HepG2 (cell line): ENCODE data around the gene KCNQ1OT1. TPM values are rescaled to one million over a fixed set of nuclear protein-coding genes. Genes with fewer than 3 reads are reported as not detected.
A peak's percentile ranks its signal among the peaks of the same experiment; 100 is the strongest.

Experiments used
- ATF2 ChIP-seq: sonication (generic); formaldehyde crosslinking; IDR thresholded peaks from 2 replicates; pipeline ENCODE4 v1.4.0; 2020; ENCODE audit warnings: missing genetic modification reagents
- FOXK1 ChIP-seq: sonication (generic); formaldehyde crosslinking; IDR thresholded peaks from 2 replicates; pipeline ENCODE4 v1.4.0; 2020; ENCODE audit warnings: low read depth, missing genetic modification reagents, borderline replicate concordance
- HHEX ChIP-seq: IDR thresholded peaks from 2 replicates; pipeline ENCODE4 v1.6.1; 2016; ENCODE audit warnings: control low read depth
- KAT8 ChIP-seq: IDR thresholded peaks from 2 replicates; pipeline ENCODE4 v1.6.1; 2016; ENCODE audit warnings: missing genetic modification reagents, missing compliant biosample characterization
- KDM3A ChIP-seq: IDR thresholded peaks from 2 replicates; pipeline ENCODE4 v1.6.1; 2018; ENCODE audit warnings: low read depth, missing compliant biosample characterization
- KLF15 ChIP-seq: sonication (generic); formaldehyde crosslinking; IDR thresholded peaks from 2 replicates; pipeline ENCODE4 v1.8.1; 2023; ENCODE audit warnings: borderline replicate concordance, mild to moderate bottlenecking, inconsistent platforms, missing genetic modification reagents, mixed read lengths
- NKX3-1 ChIP-seq: sonication (generic); formaldehyde crosslinking; IDR thresholded peaks from 2 replicates; pipeline ENCODE4 v1.5.0; 2020; ENCODE audit warnings: missing genetic modification reagents
- PCBP1 ChIP-seq: fragments of 200-400 bp; formaldehyde crosslinking; IDR thresholded peaks from 2 replicates; pipeline ENCODE4 v1.6.1; 2017; ENCODE audit warnings: mild to moderate bottlenecking, low read depth, low read length, borderline replicate concordance
- POGZ ChIP-seq: sonication (generic); formaldehyde crosslinking; IDR thresholded peaks from 2 replicates; pipeline ENCODE4 v1.4.0; 2020; ENCODE audit warnings: mild to moderate bottlenecking, missing genetic modification reagents
- RFX5 ChIP-seq: IDR thresholded peaks from 2 replicates; pipeline ENCODE4 v1.6.1; 2011; ENCODE audit warnings: low read depth, low read length, improper control_type of control experiment
- RFXANK ChIP-seq: IDR thresholded peaks from 2 replicates; pipeline ENCODE4 v1.6.1; 2016
- SUZ12 ChIP-seq: fragments of 150-350 bp; IDR thresholded peaks from 2 replicates; pipeline ENCODE4 v1.6.1; 2014; ENCODE audit warnings: low read depth, low read length
- TEAD3 ChIP-seq: optimal IDR thresholded peaks from 2 replicates; pipeline ENCODE3; 2016; ENCODE audit warnings: borderline replicate concordance
- ZNF24 ChIP-seq: fragments of 450-650 bp; IDR thresholded peaks from 2 replicates; pipeline ENCODE4 v1.6.1; 2017; ENCODE audit warnings: antibody characterized with exemption, mild to moderate bottlenecking
- ZNF326 ChIP-seq: sonication (generic); formaldehyde crosslinking; IDR thresholded peaks from 2 replicates; pipeline ENCODE4 v1.4.0; 2020; ENCODE audit warnings: missing genetic modification reagents, borderline replicate concordance
- ZNF564 ChIP-seq: sonication (generic); formaldehyde crosslinking; IDR thresholded peaks from 2 replicates; pipeline ENCODE4 v1.8.1; 2023; ENCODE audit warnings: mild to moderate bottlenecking, missing genetic modification reagents
- ZNF644 ChIP-seq: IDR thresholded peaks from 2 replicates; pipeline ENCODE4 v1.6.1; 2016; ENCODE audit warnings: low read depth
- ZNF782 ChIP-seq: sonication (generic); formaldehyde crosslinking; IDR thresholded peaks from 2 replicates; pipeline ENCODE4 v1.4.0; 2020; ENCODE audit warnings: missing genetic modification reagents, mild to moderate bottlenecking, borderline replicate concordance
- ZNF790 ChIP-seq: sonication (generic); formaldehyde crosslinking; IDR thresholded peaks from 2 replicates; pipeline ENCODE4 v1.8.0; 2022; ENCODE audit warnings: missing genetic modification reagents, mild to moderate bottlenecking, borderline replicate concordance
- ZNF816 ChIP-seq: sonication (generic); formaldehyde crosslinking; IDR thresholded peaks from 2 replicates; pipeline ENCODE4 v1.8.0; 2022; ENCODE audit warnings: missing genetic modification reagents, mild to moderate bottlenecking, borderline replicate concordance
- ZSCAN22 ChIP-seq: sonication (generic); formaldehyde crosslinking; IDR thresholded peaks from 2 replicates; pipeline ENCODE4 v1.4.0; 2020; ENCODE audit warnings: mild to moderate bottlenecking, missing genetic modification reagents
- polyA plus RNA-seq, 8 experiments: library from polyadenylated mRNA; depleted of rRNA in 3 of 8; stranded (reverse) in 7 of 8; unstranded in 1 of 8; fragments of >200 nt; fragmentation: Illumina TruSeq in 4 of 8; extraction: Trizol in 4 of 8; gene quantifications; 2 replicates each; pipeline versions ENCODE4 v1.2.1 to v1.2.3, GENCODE V29; 2011 to 2016; ENCODE audit warnings: low read depth in 4 of 8, missing spikeins in 1 of 8, mixed read lengths in 1 of 8; ENCODE audit not compliant: insufficient read depth in 1 of 8
- total RNA-seq, 5 experiments: library from RNA; depleted of rRNA; stranded (reverse); fragments of >200 nt; fragmentation: Illumina TruSeq; extraction: Trizol; gene quantifications; 2 replicates each; pipeline ENCODE4 v1.2.3, GENCODE V29; 2016; ENCODE audit warnings: low read depth in 1 of 5
- TF ChIP-seq, protein P1 (sequence below): sonication (generic); formaldehyde crosslinking; IDR thresholded peaks from 2 replicates; pipeline ENCODE4 v1.5.1; 2020; ENCODE audit warnings: mild to moderate bottlenecking, missing genetic modification reagents, moderate library complexity
- TF ChIP-seq, protein P2 (sequence below): sonication (generic); formaldehyde crosslinking; IDR thresholded peaks from 2 replicates; pipeline ENCODE4 v1.5.0; 2020; ENCODE audit warnings: mild to moderate bottlenecking, missing genetic modification reagents
- TF ChIP-seq, protein P3 (sequence below): sonication (generic); formaldehyde crosslinking; IDR thresholded peaks from 2 replicates; pipeline ENCODE4 v1.5.0; 2020; ENCODE audit warnings: missing genetic modification reagents

The KCNQ1OT1 gene
- total and polyA plus RNA-seq, 2 of the 13 experiments (the other 11 are each of a cell fraction or from before 2014, with no cell fraction given), result 1.3 to 18.9 TPM

GRCh38 chr11:2691991-2692875 lies 7.6 kb downstream of the KCNQ1OT1 start (continued):
- no peak for TF ChIP-seq KLF15 (CRISPR knock-in tag)
- TF ChIP-seq ZNF24, result no peak
- no peak for TF ChIP-seq ZNF782
- no peak for TF ChIP-seq PCBP1
- TF ChIP-seq, protein P1, sequence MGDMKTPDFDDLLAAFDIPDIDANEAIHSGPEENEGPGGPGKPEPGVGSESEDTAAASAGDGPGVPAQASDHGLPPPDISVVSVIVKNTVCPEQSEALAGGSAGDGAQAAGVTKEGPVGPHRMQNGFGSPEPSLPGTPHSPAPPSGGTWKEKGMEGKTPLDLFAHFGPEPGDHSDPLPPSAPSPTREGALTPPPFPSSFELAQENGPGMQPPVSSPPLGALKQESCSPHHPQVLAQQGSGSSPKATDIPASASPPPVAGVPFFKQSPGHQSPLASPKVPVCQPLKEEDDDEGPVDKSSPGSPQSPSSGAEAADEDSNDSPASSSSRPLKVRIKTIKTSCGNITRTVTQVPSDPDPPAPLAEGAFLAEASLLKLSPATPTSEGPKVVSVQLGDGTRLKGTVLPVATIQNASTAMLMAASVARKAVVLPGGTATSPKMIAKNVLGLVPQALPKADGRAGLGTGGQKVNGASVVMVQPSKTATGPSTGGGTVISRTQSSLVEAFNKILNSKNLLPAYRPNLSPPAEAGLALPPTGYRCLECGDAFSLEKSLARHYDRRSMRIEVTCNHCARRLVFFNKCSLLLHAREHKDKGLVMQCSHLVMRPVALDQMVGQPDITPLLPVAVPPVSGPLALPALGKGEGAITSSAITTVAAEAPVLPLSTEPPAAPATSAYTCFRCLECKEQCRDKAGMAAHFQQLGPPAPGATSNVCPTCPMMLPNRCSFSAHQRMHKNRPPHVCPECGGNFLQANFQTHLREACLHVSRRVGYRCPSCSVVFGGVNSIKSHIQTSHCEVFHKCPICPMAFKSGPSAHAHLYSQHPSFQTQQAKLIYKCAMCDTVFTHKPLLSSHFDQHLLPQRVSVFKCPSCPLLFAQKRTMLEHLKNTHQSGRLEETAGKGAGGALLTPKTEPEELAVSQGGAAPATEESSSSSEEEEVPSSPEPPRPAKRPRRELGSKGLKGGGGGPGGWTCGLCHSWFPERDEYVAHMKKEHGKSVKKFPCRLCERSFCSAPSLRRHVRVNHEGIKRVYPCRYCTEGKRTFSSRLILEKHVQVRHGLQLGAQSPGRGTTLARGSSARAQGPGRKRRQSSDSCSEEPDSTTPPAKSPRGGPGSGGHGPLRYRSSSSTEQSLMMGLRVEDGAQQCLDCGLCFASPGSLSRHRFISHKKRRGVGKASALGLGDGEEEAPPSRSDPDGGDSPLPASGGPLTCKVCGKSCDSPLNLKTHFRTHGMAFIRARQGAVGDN (CRISPR knock-in tag), result no peak
- TF ChIP-seq TEAD3 (CRISPR knock-in tag), result peak; percentile 30
- no peak for TF ChIP-seq ZNF564 (CRISPR knock-in tag)
- TF ChIP-seq RFX5, result no peak
- no peak for TF ChIP-seq ZSCAN22 (CRISPR knock-in tag)
- TF ChIP-seq, protein P2, sequence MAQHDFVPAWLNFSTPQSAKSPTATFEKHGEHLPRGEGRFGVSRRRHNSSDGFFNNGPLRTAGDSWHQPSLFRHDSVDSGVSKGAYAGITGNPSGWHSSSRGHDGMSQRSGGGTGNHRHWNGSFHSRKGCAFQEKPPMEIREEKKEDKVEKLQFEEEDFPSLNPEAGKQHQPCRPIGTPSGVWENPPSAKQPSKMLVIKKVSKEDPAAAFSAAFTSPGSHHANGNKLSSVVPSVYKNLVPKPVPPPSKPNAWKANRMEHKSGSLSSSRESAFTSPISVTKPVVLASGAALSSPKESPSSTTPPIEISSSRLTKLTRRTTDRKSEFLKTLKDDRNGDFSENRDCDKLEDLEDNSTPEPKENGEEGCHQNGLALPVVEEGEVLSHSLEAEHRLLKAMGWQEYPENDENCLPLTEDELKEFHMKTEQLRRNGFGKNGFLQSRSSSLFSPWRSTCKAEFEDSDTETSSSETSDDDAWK (CRISPR knock-in tag), result no peak
- TF ChIP-seq, protein P3, sequence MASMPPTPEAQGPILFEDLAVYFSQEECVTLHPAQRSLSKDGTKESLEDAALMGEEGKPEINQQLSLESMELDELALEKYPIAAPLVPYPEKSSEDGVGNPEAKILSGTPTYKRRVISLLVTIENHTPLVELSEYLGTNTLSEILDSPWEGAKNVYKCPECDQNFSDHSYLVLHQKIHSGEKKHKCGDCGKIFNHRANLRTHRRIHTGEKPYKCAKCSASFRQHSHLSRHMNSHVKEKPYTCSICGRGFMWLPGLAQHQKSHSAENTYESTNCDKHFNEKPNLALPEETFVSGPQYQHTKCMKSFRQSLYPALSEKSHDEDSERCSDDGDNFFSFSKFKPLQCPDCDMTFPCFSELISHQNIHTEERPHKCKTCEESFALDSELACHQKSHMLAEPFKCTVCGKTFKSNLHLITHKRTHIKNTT, result no peak
- no peak for TF ChIP-seq SUZ12
- no peak for TF ChIP-seq ZNF790 (CRISPR knock-in tag)
- TF ChIP-seq RFXANK (CRISPR knock-in tag), result no peak
- TF ChIP-seq KAT8 (CRISPR knock-in tag), result no peak
- TF ChIP-seq HHEX (CRISPR knock-in tag), result no peak
- no peak for TF ChIP-seq ZNF644 (CRISPR knock-in tag)
- TF ChIP-seq ZNF816 (CRISPR knock-in tag), result no peak
- no peak for TF ChIP-seq NKX3-1 (CRISPR knock-in tag)
- no peak for TF ChIP-seq FOXK1
- TF ChIP-seq POGZ (CRISPR knock-in tag), result no peak
- TF ChIP-seq KDM3A (CRISPR knock-in tag), result no peak
- no peak for TF ChIP-seq ZNF326 (CRISPR knock-in tag)
- TF ChIP-seq ATF2 (CRISPR knock-in tag), result no peak
